Measurements from ENCODE around the gene MRPL53. TPM values are rescaled to one million over a fixed set of nuclear protein-coding genes. Genes with fewer than 3 reads are reported as not detected.
"Not testable (repeated sequence)": the region's sequence is repeated elsewhere in the genome, so short reads cannot be mapped to it uniquely, and the experiment has no call there.

Gene MRPL53
- total RNA-seq, 1 experiment from 2014 or later = 55.9 TPM

- DNase-seq (ENCODE audit: low read depth, low spot score); in situ Hi-C loops (cut with HindIII; ENCODE audit: low pct_unique_long_range_greater_than_20kb, low sequenced_read_pairs): not testable (repeated sequence)
Measured at GRCh38 chr2:74459503-74460118, 12.9 kb downstream of the MRPL53 start.

- in situ Hi-C loops (cut with HindIII; ENCODE audit: low pct_unique_long_range_greater_than_20kb, low sequenced_read_pairs) = no loop called here
- no peak for DNase-seq (ENCODE audit: low read depth, low spot score)
Measured at GRCh38 chr2:74458938-74459363, 13.5 kb downstream of the MRPL53 start.

- DNase-seq (ENCODE audit: low read depth, low spot score) = peak; percentile 100
- in situ Hi-C loops (cut with HindIII; ENCODE audit: low pct_unique_long_range_greater_than_20kb, low sequenced_read_pairs) = no loop called here
Measured at GRCh38 chr2:74458132-74458937, 14.1 kb downstream of the MRPL53 start, which contains the start of gene WBP1. Gene WBP1, plus strand, starts transcription at chr2:74458438. Its CDS starts 165 bp downstream, at chr2:74458603.

- in situ Hi-C loops (cut with HindIII; ENCODE audit: low pct_unique_long_range_greater_than_20kb, low sequenced_read_pairs) = no loop called here
- no peak for DNase-seq (ENCODE audit: low read depth, low spot score)
Measured at GRCh38 chr2:74457549-74458131, 14.8 kb downstream of the MRPL53 start.

GRCh38 chr2:74457129-74457548, 15.3 kb downstream of the MRPL53 start:
- no peak for DNase-seq (ENCODE audit: low read depth, low spot score)
- in situ Hi-C loops (cut with HindIII; ENCODE audit: low pct_unique_long_range_greater_than_20kb, low sequenced_read_pairs) = no loop called here

- in situ Hi-C loops (cut with HindIII; ENCODE audit: low pct_unique_long_range_greater_than_20kb, low sequenced_read_pairs) = no loop called here
- DNase-seq (ENCODE audit: low read depth, low spot score) = peak; percentile 98
Measured at GRCh38 chr2:74454654-74455511, 17.6 kb downstream of the MRPL53 start, which contains the start of gene INO80B. Gene INO80B, plus strand, starts transcription at chr2:74455087. Its CDS starts 30 bp downstream, at chr2:74455117.

- in situ Hi-C loops (cut with HindIII; ENCODE audit: low pct_unique_long_range_greater_than_20kb, low sequenced_read_pairs) = no loop called here
- no peak for DNase-seq (ENCODE audit: low read depth, low spot score)
Measured at GRCh38 chr2:74450570-74451190, 21.8 kb downstream of the MRPL53 start.

- in situ Hi-C loops (cut with HindIII; ENCODE audit: low pct_unique_long_range_greater_than_20kb, low sequenced_read_pairs) = no loop called here
- DNase-seq (ENCODE audit: low read depth, low spot score) = no peak
Measured at GRCh38 chr2:74448771-74449170, 23.7 kb downstream of the MRPL53 start.

GRCh38 chr2:74447230-74447999, 25.1 kb downstream of the MRPL53 start:
- in situ Hi-C loops (cut with HindIII; ENCODE audit: low pct_unique_long_range_greater_than_20kb, low sequenced_read_pairs) = no loop called here
- DNase-seq (ENCODE audit: low read depth, low spot score) = no peak

- DNase-seq (ENCODE audit: low read depth, low spot score) = no peak
- in situ Hi-C loops (cut with HindIII; ENCODE audit: low pct_unique_long_range_greater_than_20kb, low sequenced_read_pairs) = no loop called here
Measured at GRCh38 chr2:74444498-74445318, 27.8 kb downstream of the MRPL53 start.

- DNase-seq (ENCODE audit: low read depth, low spot score); in situ Hi-C loops (cut with HindIII; ENCODE audit: low pct_unique_long_range_greater_than_20kb, low sequenced_read_pairs): not testable (repeated sequence)
Measured at GRCh38 chr2:74442483-74443297, 29.8 kb downstream of the MRPL53 start.

GRCh38 chr2:74441690-74442482, 30.6 kb downstream of the MRPL53 start, which contains the start of gene RTKN:
Gene RTKN, minus strand, starts transcription at chr2:74441937. Its CDS starts 121 bp downstream, at chr2:74441816.
- DNase-seq (ENCODE audit: low read depth, low spot score) = no peak
- in situ Hi-C loops (cut with HindIII; ENCODE audit: low pct_unique_long_range_greater_than_20kb, low sequenced_read_pairs) = no loop called here

GRCh38 chr2:74441170-74441689, 31.2 kb downstream of the MRPL53 start:
- in situ Hi-C loops (cut with HindIII; ENCODE audit: low pct_unique_long_range_greater_than_20kb, low sequenced_read_pairs) = no loop called here

More at GRCh38 chr2:74441170-74441689, 31.2 kb downstream of the MRPL53 start:
- DNase-seq (ENCODE audit: low read depth, low spot score) = no peak

All from SK-MEL-5 (cell line).